Anterior cingulate cortex (tissue), 58 donors: ENCODE data around the gene GHR.

Source experiments
- DNase-seq, 58 donors: peaks; one replicate each; lab custom pipeline; 2025; lab: John Stamatoyannopoulos, UW

Gene GHR

GRCh38 chr5:42513246-42513645 lies 90.0 kb downstream of the GHR start:
- no peak for DNase-seq

- DNase-seq: no peak
These were observed 91.5 kb downstream of the GHR start for GRCh38 chr5:42514754-42515153.

- DNase-seq: no peak
These were observed 92.3 kb downstream of the GHR start for GRCh38 chr5:42515504-42515903.

DNA sequence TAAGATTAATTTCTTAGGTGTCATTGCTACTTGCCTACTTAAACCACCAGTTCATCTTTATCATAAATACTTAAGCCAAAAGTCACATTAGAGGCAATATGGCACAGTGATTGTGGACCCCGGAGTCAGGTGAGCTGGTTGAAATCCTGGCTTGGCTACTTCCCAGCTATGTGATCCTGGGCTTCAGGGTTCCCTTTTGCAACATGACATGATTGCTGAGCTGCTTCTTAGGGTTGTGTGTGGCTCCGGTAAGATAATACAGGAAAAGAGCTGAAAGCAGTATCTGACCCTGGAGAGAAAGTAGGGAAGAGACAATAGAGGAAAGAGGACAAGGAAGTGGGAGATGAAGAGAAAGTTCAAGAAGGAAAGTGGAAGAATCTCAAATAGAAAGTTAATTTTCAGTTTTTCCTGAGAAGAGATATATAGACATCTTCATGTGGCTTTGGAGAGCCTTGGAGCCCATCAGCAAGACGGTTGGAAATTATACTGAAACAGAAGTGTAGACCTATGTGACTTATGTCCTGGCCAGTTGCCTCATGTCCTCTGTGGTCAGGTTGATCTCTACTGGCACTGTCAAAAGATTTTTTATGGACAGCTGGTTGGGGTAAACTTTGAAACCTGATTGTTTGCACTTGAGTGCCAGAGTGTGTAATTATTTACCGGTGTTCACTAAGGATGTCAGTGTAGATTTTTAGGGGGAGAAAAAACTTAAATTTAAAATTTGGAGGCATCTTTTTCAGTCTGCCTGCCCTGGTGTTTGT lies 93.2 kb downstream of the GHR start:
- DNase-seq: no peak

DNA sequence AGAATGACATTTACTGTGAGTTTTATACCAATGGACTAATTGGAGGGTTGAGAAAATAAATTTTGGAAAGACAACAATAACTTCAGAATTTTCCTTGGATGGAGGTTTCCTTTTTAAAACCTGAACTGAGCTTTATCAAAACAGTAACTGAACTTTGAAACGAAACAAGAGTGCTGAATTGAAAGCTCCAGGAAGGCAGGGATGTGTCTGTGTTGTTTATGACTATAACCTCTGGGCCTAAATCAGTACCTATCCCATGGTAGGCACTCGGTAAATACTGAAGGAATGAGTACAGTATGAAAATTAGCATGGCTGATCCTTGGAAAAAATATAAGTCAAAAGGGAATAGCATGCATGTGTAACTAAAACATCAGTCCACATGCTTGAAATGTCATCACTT lies 93.9 kb downstream of the GHR start:
- no peak for DNase-seq

- no peak for DNase-seq
These were observed 95.5 kb downstream of the GHR start for GRCh38 chr5:42518595-42519221.

GRCh38 chr5:42520203-42520602 lies 97.0 kb downstream of the GHR start:
- DNase-seq: no peak

GRCh38 chr5:42520957-42521356 lies 97.7 kb downstream of the GHR start:
- no peak for DNase-seq

GRCh38 chr5:42521406-42521805 lies 98.2 kb downstream of the GHR start:
- DNase-seq: peak in 1 of 58 donors; percentile 10

DNA sequence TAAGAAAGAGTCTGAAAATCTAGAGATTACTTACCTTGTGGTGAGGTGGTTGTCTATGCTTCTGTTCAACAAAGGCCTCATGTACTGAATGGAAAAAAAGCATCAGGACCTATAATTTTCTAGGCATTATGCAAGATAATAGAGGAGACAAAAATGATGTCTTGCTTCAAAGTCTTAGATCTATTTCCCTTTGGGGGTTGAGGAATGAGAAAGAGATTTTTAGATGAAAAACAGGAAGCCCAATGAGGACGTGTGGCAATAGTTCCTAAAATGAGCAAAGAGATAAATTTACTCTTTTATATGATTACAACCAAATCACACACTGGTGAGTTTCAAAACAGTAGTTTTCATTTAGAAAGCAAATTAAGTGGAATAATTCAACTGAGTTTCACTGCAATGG lies 99.5 kb downstream of the GHR start:
- DNase-seq: no peak

DNA sequence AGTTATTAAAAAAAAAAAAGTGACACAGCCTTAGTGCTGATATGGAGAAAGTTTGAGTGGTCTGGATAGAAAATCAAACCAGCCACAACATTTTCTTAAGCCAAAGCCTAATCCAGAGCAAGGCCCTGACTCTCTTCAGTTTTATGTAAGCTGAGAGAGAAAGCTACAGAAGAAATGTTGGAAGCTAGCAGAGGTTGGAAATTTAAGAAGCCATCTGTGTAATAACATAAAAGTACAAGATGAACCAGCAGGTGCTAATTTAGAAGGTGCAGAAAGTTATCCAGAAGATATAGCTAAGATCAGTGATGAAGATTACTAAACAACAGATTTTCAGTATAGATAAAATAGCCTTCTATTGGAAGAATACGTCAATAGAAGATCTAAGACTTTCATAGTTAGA lies 102.9 kb downstream of the GHR start:
- DNase-seq: no peak

DNA sequence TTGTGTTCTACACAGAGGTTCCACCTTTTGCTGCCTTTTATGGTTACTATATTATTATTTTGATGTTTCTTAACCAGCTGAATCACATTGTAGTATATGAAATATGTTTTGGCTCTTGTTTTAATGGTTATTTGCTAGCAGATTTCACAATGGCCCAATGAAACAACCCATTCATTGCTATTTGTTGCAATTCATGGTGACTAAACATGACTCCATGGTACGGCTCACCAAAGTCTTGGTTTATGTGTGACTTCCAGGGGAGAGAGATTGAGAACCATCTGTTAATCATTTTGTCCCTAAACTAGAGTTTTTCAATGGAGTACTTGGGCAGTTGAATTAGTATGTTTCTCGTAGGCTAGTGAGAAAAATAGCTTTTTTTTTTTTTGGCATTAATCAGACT lies 108.4 kb downstream of the GHR start:
- no peak for DNase-seq

GRCh38 chr5:42542106-42542505 lies 118.9 kb downstream of the GHR start:
- DNase-seq: no peak

- no peak for DNase-seq
These were observed 120.5 kb downstream of the GHR start for GRCh38 chr5:42543774-42544173.

GRCh38 chr5:42545038-42545437 lies 121.8 kb downstream of the GHR start:
- no peak for DNase-seq

DNA sequence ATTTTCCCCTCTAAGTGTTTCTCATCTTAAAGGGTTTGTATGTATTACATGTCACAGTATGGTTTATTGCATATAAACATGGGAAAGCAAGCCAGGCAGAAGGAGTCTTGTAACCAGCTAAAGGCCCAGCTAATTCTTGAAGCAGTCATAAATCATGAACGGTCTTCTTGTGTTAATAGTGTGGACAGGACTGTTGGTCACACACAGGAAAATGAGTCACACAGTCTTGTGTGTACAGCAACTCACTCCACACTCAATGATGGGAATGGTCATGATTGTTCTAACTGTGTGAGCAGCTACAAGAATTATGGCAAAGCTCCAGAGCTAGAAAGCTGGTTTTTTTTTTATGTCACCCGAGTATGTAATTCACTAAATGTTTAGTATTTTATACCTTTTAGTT lies 123.9 kb downstream of the GHR start:
- DNase-seq: no peak

DNA sequence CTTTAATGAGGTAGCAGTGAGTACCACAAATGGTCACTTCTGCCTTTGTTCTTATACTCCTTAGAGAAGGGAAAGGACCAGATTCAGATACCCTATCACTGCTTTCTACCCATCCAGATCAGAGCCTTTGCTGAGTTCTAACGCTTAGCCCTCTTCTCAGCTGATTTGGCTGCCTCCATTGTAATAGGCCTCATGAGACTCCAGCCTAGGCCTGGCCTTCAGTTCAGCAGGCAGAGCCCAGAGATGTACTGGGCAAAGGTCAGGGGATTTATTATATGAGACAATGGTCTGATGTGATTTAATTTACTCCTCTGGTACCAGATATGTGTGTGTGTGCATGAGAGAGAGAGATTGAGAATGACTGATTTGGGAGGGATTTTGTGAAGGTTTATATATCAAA lies 124.7 kb downstream of the GHR start:
- DNase-seq: no peak

DNA sequence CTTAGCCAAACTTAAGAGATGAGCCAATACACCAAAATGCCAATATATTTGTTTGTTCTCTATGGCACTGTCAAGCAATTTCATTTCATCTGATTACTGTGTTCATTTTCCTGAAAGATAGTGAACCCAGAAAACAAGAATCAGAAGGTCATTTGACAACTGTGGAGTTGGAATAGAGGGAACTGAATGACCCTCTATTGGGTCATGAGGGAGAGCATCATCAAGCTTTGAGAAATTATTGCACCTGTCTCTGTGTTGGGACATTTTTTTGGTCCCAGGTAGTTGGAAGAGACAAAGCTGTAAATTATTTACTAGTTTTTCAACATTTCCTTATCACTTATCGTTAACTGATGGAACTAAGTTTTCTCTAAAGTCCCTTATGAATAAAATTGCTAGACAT lies 129.4 kb downstream of the GHR start:
- DNase-seq: no peak

DNA sequence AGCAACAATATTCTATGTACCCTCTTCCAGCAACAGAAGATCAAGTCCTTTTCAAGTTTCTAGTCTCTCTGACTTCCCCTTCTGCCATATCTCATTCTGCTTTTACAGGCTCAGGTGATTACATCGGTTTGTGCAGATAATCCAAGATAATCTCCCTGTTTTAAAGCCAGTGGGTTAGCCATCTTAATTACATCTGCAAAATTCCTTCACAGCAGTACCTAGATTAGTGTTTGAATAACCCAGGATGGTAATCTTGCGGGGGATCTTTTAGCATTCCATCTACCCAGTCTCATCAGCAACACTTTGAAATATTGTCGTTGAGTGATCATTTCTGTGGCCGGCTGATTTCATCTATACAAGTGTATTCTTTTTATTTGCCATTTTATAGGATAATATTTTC lies 130.2 kb downstream of the GHR start:
- DNase-seq: no peak

DNA sequence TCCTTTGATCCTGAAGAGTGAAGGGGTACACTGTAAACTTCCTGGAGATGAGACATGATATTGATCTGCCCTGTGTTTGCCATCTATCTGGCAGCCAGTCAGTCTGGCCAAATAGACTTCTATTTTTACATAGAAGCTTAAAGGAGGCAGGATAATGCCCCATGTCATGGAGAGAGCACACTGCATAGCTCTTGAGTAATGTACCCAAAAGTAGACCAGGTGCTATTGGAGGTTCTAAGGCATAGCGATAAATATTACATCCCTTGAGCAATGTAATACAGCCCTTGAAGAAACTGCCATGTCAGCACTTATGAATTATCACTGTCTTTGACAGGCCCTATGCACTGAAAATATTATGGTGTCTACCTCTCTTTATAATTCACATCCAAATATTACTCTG lies 131.8 kb downstream of the GHR start:
- no peak for DNase-seq

GRCh38 chr5:42555797-42556196 lies 132.6 kb downstream of the GHR start:
- DNase-seq: no peak

DNA sequence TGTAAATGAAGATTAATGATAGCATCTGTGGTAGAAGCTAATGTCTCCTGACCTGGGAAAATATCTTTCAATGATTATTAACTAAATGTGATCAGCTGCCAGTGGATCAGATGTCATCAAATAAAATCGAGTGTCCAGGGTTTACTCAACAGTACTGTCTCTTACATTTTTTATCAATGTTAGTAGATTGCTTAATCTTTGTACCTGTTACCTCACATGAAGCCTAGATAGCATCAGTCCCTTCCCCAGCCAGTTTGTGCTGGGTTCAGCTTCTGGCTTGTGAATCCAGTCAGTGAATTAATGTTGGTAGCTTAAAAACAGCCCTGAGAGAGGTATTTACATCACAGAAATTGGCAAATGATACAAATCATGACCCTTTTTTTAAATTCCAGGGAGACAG lies 134.4 kb downstream of the GHR start:
- no peak for DNase-seq

DNA sequence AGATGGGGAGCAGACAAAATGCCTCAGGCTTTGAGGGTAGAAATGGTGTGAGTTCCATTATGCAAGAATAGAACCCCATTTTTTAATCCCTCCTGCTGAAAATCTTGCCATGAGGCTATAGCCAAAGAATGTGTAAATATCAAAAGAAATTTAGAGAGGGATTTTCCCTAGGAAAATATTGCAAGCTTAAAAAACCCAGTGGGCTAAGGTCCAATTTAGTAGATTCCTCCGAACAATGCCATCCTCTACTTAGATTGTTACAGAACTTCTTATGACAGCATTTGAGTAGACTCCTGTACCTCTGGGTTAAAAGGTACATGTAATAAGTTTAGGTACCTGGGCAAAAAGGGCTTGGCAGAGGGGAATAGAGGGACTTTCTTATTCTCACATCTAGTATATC lies 138.4 kb downstream of the GHR start:
- DNase-seq: no peak
